VCaP (cell line): ENCODE measurements around the gene KCNAB2.

Experiments used
- H3K27ac ChIP-seq: fragments of 450-650 bp; 2 replicates; pipeline ENCODE4 v1.5.1; 2017
- CTCF ChIP-seq: fragments of 450-650 bp; conservative IDR thresholded peaks from 2 replicates; pipeline ENCODE4 v1.5.1; 2017; ENCODE audit warnings: mild to moderate bottlenecking, moderate library complexity

The KCNAB2 gene

DNA sequence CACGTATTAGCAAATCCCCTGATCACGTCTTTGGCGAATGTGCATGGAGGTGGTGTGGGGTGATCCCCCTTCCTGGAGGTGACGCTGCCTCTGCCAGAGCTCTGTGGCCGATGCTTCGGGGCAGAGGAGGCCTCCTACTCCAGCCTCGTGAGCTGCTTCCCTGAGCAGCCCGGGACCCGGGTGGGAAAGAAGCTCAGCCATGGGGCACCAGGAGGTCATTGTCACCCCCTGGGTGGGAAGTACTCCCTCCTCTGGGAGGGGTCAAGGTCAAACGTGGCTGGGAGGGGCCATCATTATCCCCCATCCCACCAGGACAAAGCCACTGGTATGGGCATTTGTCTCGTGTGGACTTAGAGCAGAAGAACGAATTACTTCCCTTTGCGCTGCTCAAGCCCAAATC is 40.7 kb downstream of the KCNAB2 start:
- no peak overlapping the region for H3K27ac ChIP-seq
- TF ChIP-seq CTCF, result no peak

DNA sequence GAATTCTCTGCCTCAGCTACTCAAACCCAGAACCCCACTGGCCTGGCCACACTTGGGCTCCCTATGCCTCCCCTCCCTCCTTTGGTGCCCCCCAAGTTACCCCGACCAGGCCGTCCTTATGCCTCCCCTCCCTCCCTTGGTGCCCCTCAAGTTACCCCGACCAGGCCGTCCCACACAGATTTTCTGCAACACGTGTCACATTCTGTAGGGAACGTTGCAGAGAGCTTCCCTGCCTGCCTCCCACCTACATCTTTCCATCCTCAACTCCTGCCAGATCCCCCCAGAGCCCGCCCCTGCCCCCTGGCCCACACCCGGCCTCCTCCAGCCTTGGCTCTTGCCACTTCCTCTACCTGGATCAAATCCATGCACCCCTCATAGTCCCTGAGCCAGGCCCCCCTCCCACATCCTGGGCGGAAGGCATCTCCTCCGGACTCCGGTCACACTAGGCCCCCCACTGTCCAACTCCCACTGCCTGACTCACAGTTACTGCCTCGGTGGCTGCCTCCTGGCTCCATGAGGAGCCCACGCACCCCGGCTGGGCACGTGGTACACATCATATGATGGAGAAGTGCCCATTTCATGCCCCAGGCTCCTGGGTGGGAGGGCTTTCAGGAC is 41.2 kb downstream of the KCNAB2 start:
- no peak overlapping the region for H3K27ac ChIP-seq
- TF ChIP-seq CTCF, result no peak

DNA sequence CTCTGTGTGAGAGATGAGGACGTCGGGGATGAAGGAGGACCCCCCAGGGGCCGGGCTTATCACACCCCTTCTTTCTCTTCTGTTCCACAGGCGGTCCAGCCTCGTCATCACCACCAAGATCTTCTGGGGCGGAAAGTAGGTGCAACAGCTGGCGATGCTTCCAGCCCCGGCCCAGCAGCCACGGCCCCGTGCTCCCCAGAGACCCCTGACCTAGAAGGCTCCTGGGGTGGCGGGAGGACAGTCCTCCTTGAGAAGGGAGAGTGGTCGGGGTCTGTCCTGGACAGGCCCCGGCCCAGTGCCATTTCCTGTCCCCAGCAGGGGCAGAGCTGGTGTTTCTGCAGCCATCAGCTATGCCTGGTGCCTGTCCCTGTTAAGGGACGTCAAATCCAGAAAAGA is 41.7 kb downstream of the KCNAB2 start:
- TF ChIP-seq CTCF, result no peak
- no peak overlapping the region for H3K27ac ChIP-seq

DNA sequence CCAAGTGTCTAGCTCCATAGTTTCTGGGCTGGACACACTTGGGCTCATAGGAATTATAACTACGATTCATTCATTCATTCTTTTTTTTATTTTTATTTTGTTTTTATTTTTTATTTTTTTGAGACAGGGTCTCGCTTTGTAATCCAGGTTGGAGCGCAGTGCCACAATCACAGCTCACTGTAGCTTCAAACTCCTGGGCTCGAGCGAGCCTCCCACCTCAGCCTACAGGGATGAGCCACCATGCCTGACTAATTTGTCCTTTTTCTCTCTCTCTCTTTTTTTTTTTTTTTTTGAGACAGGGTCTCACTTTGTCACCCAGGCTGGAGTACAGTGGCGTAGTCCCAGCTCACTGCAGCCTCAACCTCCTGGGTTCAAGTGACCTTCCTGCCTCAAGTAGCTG is 42.3 kb downstream of the KCNAB2 start:
- H3K27ac ChIP-seq, result no peak overlapping the region
- no peak for TF ChIP-seq CTCF

DNA sequence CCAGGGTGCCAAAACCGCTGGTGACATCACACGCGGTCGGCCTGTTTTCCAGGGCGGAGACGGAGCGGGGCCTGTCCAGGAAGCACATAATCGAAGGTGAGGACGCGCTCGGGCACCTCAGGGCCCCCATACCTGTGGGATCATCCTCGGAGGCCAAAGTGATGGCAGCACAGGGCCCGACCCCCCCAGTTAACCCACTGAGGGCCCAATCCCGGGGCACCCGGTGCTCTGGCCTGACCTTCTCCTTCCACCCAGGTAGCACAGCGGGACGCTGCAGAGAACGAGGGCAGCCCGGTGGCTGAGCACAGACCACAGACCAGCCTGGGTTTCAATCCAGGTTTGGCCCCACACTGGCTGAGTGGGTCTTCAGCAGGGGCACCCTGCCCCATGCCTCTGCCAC is 43.3 kb downstream of the KCNAB2 start:
- TF ChIP-seq CTCF, result no peak

GRCh38 chr1:6090288-6090687 is 44.6 kb downstream of the KCNAB2 start:
- no peak overlapping the region for H3K27ac ChIP-seq
- TF ChIP-seq CTCF, result no peak

More for the DNA sequence above, 43.3 kb downstream of the KCNAB2 start:
- H3K27ac ChIP-seq, result no peak overlapping the region

GRCh38 chr1:6090996-6091822 is 45.5 kb downstream of the KCNAB2 start:
- no peak overlapping the region for H3K27ac ChIP-seq
- TF ChIP-seq CTCF, result no peak
